K562 (cell line): ENCODE data around the gene DISC1. TPM values are rescaled to one million over a fixed set of nuclear protein-coding genes. Genes with fewer than 3 reads are reported as not detected.

Source experiments
- ATAC-seq: fragments of 200-7000 bp; cut with Tn5 transposase; 3 replicates; pipeline ENCODE4 v1.9.1; 2020; ENCODE audit warnings: moderate library complexity
- BruUV-seq: library from RNA; stranded (reverse); fragments of 400-500 nt; replicated peaks from 2 replicates; lab custom pipeline; 2021; lab: Mats Ljungman, UMichigan
- CTCF ChIA-PET: fragments of 300-600 bp; formaldehyde crosslinking; extraction: SDS; loops from one replicate; lab custom pipeline; 2021; ENCODE audit warnings: low intra/inter-chr PET ratio; lab: Yijun Ruan, JAX
- POLR2A ChIA-PET: fragments of 300-600, 350-650 bp; sonication (Branson Sonifier 250); formaldehyde crosslinking; extraction: SDS; loops from one replicate; lab custom pipeline; 2021; ENCODE audit warnings: antibody characterized with exemption, inconsistent platforms; lab: Yijun Ruan, JAX
- DNase-seq, 4 experiments: peaks; one replicate each; pipeline versions ENCODE4 v3.0.0 to v3.0.0-alpha.2; 2011 to 2018; ENCODE audit warnings: low spot score in 3 of 4, mixed read lengths in 3 of 4; ENCODE audit errors: extremely low read depth in 1 of 4
- FAIRE-seq: peaks from 2 replicates; lab custom pipeline; 2011; peaks lifted over from hg19 to GRCh38; lab: Jason Lieb, UNC
- H2AFZ ChIP-seq: 2 replicates; pipeline ENCODE4 v1.6.0; 2011; ENCODE audit warnings: low read depth, low read length, control low read depth, inconsistent platforms
- H3K27ac ChIP-seq: fragments of 200-600 bp; 3 replicates; pipeline ENCODE4 v1.8.0; 2011; ENCODE audit warnings: low read depth, mild to moderate bottlenecking, control low read depth, inconsistent platforms, low read length, moderate library complexity, mixed read lengths; ENCODE audit errors: extremely low read depth
- H3K27me3 ChIP-seq, 2 experiments: fragments of 300-600 bp in 1 of 2; 2 replicates in 1 of 2; 3 replicates in 1 of 2; pipeline versions ENCODE4 v1.6.0 to v1.8.0; 2011; ENCODE audit warnings: inconsistent platforms in 2 of 2, low read length in 2 of 2, mild to moderate bottlenecking in 1 of 2, mixed read lengths in 1 of 2, moderate library complexity in 1 of 2; ENCODE audit not compliant: control insufficient read depth in 2 of 2, insufficient read depth in 2 of 2
- H3K36me3 ChIP-seq: fragments of 300-600 bp; 3 replicates; pipeline ENCODE4 v1.8.0; 2011; ENCODE audit warnings: mild to moderate bottlenecking, low read length, inconsistent platforms; ENCODE audit not compliant: control insufficient read depth, insufficient read depth
- H3K4me1 ChIP-seq, 2 experiments: fragments of 200-600 bp in 1 of 2; replicated peaks in 1 of 2; 2 replicates in 1 of 2; 3 replicates in 1 of 2; pipeline versions ENCODE4 v1.5.1 to v1.8.0; 2011; ENCODE audit warnings: inconsistent platforms in 2 of 2, low read length in 2 of 2, mild to moderate bottlenecking in 1 of 2, mixed read lengths in 1 of 2, moderate library complexity in 1 of 2; ENCODE audit not compliant: control insufficient read depth in 2 of 2, insufficient read depth in 2 of 2
- H3K4me2 ChIP-seq: 2 replicates; pipeline ENCODE4 v1.6.1; 2011; ENCODE audit warnings: low read length, control low read depth, inconsistent platforms, mixed read lengths; ENCODE audit not compliant: insufficient read depth
- H3K4me3 ChIP-seq: fragments of 200-600 bp; sonication (generic), shearing (Covaris generic); 2 replicates; pipeline ENCODE4 v1.5.1; 2016; ENCODE audit warnings: control low read depth, inconsistent platforms
- H3K79me2 ChIP-seq: fragments of 200-600 bp; 3 replicates; pipeline ENCODE4 v1.8.0; 2011; ENCODE audit warnings: low read length, inconsistent platforms; ENCODE audit not compliant: control insufficient read depth, insufficient read depth
- H3K9ac ChIP-seq, 2 experiments: 2 replicates each; pipeline versions ENCODE4 v1.6.0 to v1.6.1; 2011; ENCODE audit warnings: low read depth in 2 of 2, low read length in 2 of 2, control low read depth in 1 of 2, inconsistent platforms in 1 of 2, mild to moderate bottlenecking in 1 of 2, mixed read lengths in 1 of 2; ENCODE audit not compliant: insufficient read depth in 1 of 2
- H3K9me1 ChIP-seq: one replicate; pipeline ENCODE4 v1.6.0; 2011; ENCODE audit warnings: inconsistent platforms, mild to moderate bottlenecking, low read length, moderate library complexity; ENCODE audit not compliant: control insufficient read depth, insufficient read depth
- H3K9me3 ChIP-seq: replicated peaks from 2 replicates; pipeline ENCODE4 v1.5.1; 2011; ENCODE audit warnings: low read depth, low read length, inconsistent platforms; ENCODE audit not compliant: control insufficient read depth, insufficient read depth
- H4K20me1 ChIP-seq: replicated peaks from 2 replicates; pipeline ENCODE4 v1.6.1; 2011; ENCODE audit warnings: low read length, inconsistent platforms, mixed read lengths; ENCODE audit not compliant: control insufficient read depth, insufficient read depth
- AFF4 ChIP-seq: sonication (generic); formaldehyde crosslinking; IDR thresholded peaks from 2 replicates; pipeline ENCODE4 v1.8.0; 2023; ENCODE audit warnings: mild to moderate bottlenecking, missing genetic modification reagents
- ARID2 ChIP-seq: fragments of 450-650 bp; IDR thresholded peaks from 2 replicates; pipeline ENCODE4 v1.6.1; 2017; ENCODE audit warnings: antibody characterized with exemption, mild to moderate bottlenecking
- CREB5 ChIP-seq: fragments of 250-450 bp; sonication (Bioruptor Pico); IDR thresholded peaks from 2 replicates; pipeline ENCODE4 v1.5.0; 2020; ENCODE audit warnings: mild to moderate bottlenecking
- HNRNPH1 ChIP-seq: fragments of 200-400 bp; formaldehyde crosslinking; optimal IDR thresholded peaks from 2 replicates; pipeline ENCODE3; 2017; ENCODE audit warnings: low read depth, mild to moderate bottlenecking, low read length, moderate library complexity
- NFYB ChIP-seq: IDR thresholded peaks from 2 replicates; pipeline ENCODE4 v1.6.1; 2011; ENCODE audit warnings: mild to moderate bottlenecking, moderate library complexity; ENCODE audit not compliant: insufficient read length; ENCODE audit errors: extremely low read depth
- RBM25 ChIP-seq: fragments of 200-400 bp; formaldehyde crosslinking; IDR thresholded peaks from 2 replicates; pipeline ENCODE4 v1.6.1; 2018; ENCODE audit warnings: low read length, low read depth, moderate library complexity; ENCODE audit not compliant: severe bottlenecking
- ZBTB43 ChIP-seq: sonication (generic); formaldehyde crosslinking; IDR thresholded peaks from 2 replicates; pipeline ENCODE4 v1.8.0; 2023; ENCODE audit warnings: mild to moderate bottlenecking, missing genetic modification reagents
- WGBS: fragments of 100-300 bp; shearing (Covaris generic); methylation state at CpG from one replicate; pipeline ENCODE4 v1.1.6; 2016; ENCODE audit warnings: low coverage, mixed read lengths; ENCODE audit not compliant: insufficient coverage; ENCODE audit errors: missing lambda C conversion rate; 5-methylcytosine and 5-hydroxymethylcytosine counted together
- in situ Hi-C: fragments of 300-500 bp; cut with MboI; formaldehyde crosslinking; loops from 4 replicates; pipeline ENCODE4 v1.15.0; 2018; ENCODE audit warnings: inconsistent platforms, mixed read lengths
- intact Hi-C: fragments of 100-400 bp; cut with micrococcal nuclease; formaldehyde crosslinking; loops from 2 replicates; pipeline ENCODE4 v1.14.2; 2022
- polyA plus RNA-seq, 8 experiments: library from polyadenylated mRNA; depleted of rRNA in 4 of 8; stranded (reverse) in 5 of 8; unstranded in 3 of 8; fragments of >200 nt; fragmentation: Nextera tagmentation in 2 of 8; fragmentation: Illumina TruSeq in 1 of 8; extraction: Ambion mirVana in 2 of 8; extraction: Trizol in 1 of 8; gene quantifications; 2 replicates each; pipeline versions ENCODE4 v1.2.1 to v1.2.3, GENCODE V29; 2011 to 2014; ENCODE audit warnings: inconsistent platforms in 1 of 8, missing spikeins in 1 of 8
- total RNA-seq, 7 experiments: library from RNA; depleted of rRNA in 6 of 7; stranded (reverse); fragments of >200 nt in 6 of 7; fragmentation: Illumina TruSeq in 2 of 7; extraction: Trizol in 2 of 7; gene quantifications; 2 replicates each; pipeline versions ENCODE4 v1.2.1 to v1.2.3, GENCODE V29; 2011 to 2021; ENCODE audit warnings: low replicate concordance in 1 of 7

DISC1 gene
- total and polyA plus RNA-seq, 9 of the 15 experiments (the other 6 are each of a cell fraction or from before 2014, with no cell fraction given) = 0.01 to 0.11 (median 0.08) TPM; not detected in 1

GRCh38 chr1:231724041-231724440 is 97.5 kb downstream of the DISC1 start (continued):
- TF ChIP-seq NFYB = no peak
- TF ChIP-seq CREB5 (CRISPR knock-in tag) = no peak
- no peak for TF ChIP-seq RBM25

GRCh38 chr1:231724876-231725647 is 98.5 kb downstream of the DISC1 start:
- Histone ChIP-seq H2AFZ (peak overlapping the region; percentile 78), H3K4me1 (no peaks in the 10 kb centered on the region), H3K9me3 (no peaks in the 10 kb centered on the region), H4K20me1 (no peaks in the 10 kb centered on the region), H3K27me3 (peaks cover 3 to 4% of the 10 kb centered on the region in 2 experiments; a peak in 2 of 5 replicates), H3K9me1 (no peaks in the 10 kb centered on the region), H3K4me3 (no peak overlapping the region), H3K79me2 (no peaks in the 10 kb centered on the region), H3K36me3 (no peaks in the 10 kb centered on the region), H3K27ac (no peak overlapping the region), H3K9ac (no peak overlapping the region), H3K4me2 (peak overlapping the region; percentile 55)
- in situ Hi-C loops (loop anchor here (25.0 kb wide), 1 partner anchor 1512 kb away; no protein-coding TSS in a partner anchor), intact Hi-C loops (loop anchor here (1.0 kb wide), 1 partner anchor 81 kb away; no protein-coding TSS in a partner anchor)
- peak; percentile 100 for ATAC-seq
- ChIA-PET POLR2A (no interaction called here), CTCF (interaction anchor here (0.6 kb wide), 1 partner anchor 51 kb away, joined by 4 read pairs; no protein-coding TSS in a partner anchor)
- DNase-seq = peak; percentile 50 to 83 (median 64)
- no TSS peak for BruUV-seq
- FAIRE-seq = peak; percentile 98
- 13% methylated on average over 13 of the region's 13 CpGs for WGBS
- TF ChIP-seq ZBTB43 (CRISPR knock-in tag) (no peak), HNRNPH1 (no peak), AFF4 (CRISPR knock-in tag) (no peak), ARID2 (no peak)
